Upper lobe of left lung (tissue), 6 donors: ENCODE measurements around the gene ZNF12. TPM values are rescaled to one million over a fixed set of nuclear protein-coding genes. Genes with fewer than 3 reads are reported as not detected.

Experiments used
- ATAC-seq, 2 donors: fragments of 200-7000 bp; cut with Tn5 transposase; one replicate each; pipeline ENCODE4 v1.9.1; 2022; ENCODE audit warnings: mild to moderate bottlenecking in 2 of 2, moderate library complexity in 2 of 2; ENCODE audit not compliant: low FRiP score in 2 of 2
- DNase-seq, 2 donors: peaks; one replicate each; pipeline ENCODE4 v3.0.0-alpha.2; 2019 to 2020
- H3K27ac ChIP-seq, 4 donors: fragments of 200-600 bp; sonication (generic); one replicate each; pipeline ENCODE4 v1.5.1; 2016 to 2019
- H3K27me3 ChIP-seq, 4 donors: fragments of 200-600 bp; sonication (generic); one replicate each; pipeline ENCODE4 v1.5.1; 2017 to 2019
- H3K36me3 ChIP-seq, 4 donors: fragments of 200-600 bp; sonication (generic); one replicate each; pipeline ENCODE4 v1.5.1; 2016 to 2019
- H3K4me1 ChIP-seq, 4 donors: fragments of 200-600 bp; sonication (generic); one replicate each; pipeline ENCODE4 v1.5.1; 2018 to 2019
- H3K4me3 ChIP-seq, 4 donors: fragments of 200-600 bp; sonication (generic); one replicate each; pipeline ENCODE4 v1.5.1; 2017 to 2019; ENCODE audit warnings: mild to moderate bottlenecking in 2 of 4, moderate library complexity in 1 of 4
- H3K9me3 ChIP-seq, 4 donors: fragments of 200-600 bp; sonication (generic); one replicate each; pipeline ENCODE4 v1.5.1; 2018 to 2019
- CTCF ChIP-seq, 6 experiments: fragments of 450-650 bp in 4 of 6; fragments of 200-600 bp in 2 of 6; sonication (generic) in 2 of 6; IDR thresholded peaks; one replicate each; pipeline ENCODE4 v1.5.1; 2016 to 2019; ENCODE audit warnings: antibody characterized with exemption in 6 of 6
- EP300 ChIP-seq, 4 donors: sonication (generic); formaldehyde crosslinking; IDR thresholded peaks; one replicate each; pipeline ENCODE4 v1.5.1; 2017; ENCODE audit warnings: antibody characterized with exemption in 4 of 4, control low read depth in 2 of 4
- POLR2A ChIP-seq, 4 donors: fragments of 450-650 bp; IDR thresholded peaks; one replicate each; pipeline ENCODE4 v1.5.1; 2016 to 2017; ENCODE audit warnings: antibody characterized with exemption in 4 of 4, mild to moderate bottlenecking in 2 of 4
- POLR2AphosphoS5 ChIP-seq, 2 donors: sonication (generic); formaldehyde crosslinking; IDR thresholded peaks; one replicate each; pipeline ENCODE4 v1.5.1; 2017; ENCODE audit warnings: antibody characterized with exemption in 2 of 2
- WGBS, 2 donors: methylation state at CpG; one replicate each; pipeline ENCODE4 v1.1.5; 2017 to 2018; 5-methylcytosine and 5-hydroxymethylcytosine counted together
- total RNA-seq, 6 donors: library from RNA; depleted of rRNA in 4 of 6; stranded (reverse); fragments of >200 nt in 4 of 6; gene quantifications; one replicate each; pipeline versions ENCODE4 v1.1.0 to v1.2.1, GENCODE V29; 2016 to 2021
- donor health status: DM: no; HTN: no; CAD: no; lungs with moderate emphysema.
- donor health status: DM: no; HTN: yes; CAD: no; lungs with severe emphysema.

The ZNF12 gene
- total RNA-seq, 6 donors from 2014 or later, result 15.8 to 28.5 (median 23.9) TPM

- H3K27ac ChIP-seq, result no peak overlapping the region
- ATAC-seq (no peak), DNase-seq (peak in 1 of 2 donors; percentile 70)
- no peaks in the 10 kb centered on the region for H3K27me3 ChIP-seq
- no peaks in the 10 kb centered on the region for H3K9me3 ChIP-seq
- TF ChIP-seq POLR2AphosphoS5 (IDR thresholded peaks at IDR 0.05) (no peak), POLR2A (IDR thresholded peaks at IDR 0.05) (no peak), EP300 (IDR thresholded peaks at IDR 0.05) (no peak), CTCF (IDR thresholded peaks at IDR 0.05) (no peak)
- no peak overlapping the region for H3K4me3 ChIP-seq
- peaks cover 8 to 42% (median 34%) of the 10 kb centered on the region in 4 donors for H3K36me3 ChIP-seq
- H3K4me1 ChIP-seq, result peaks cover 22 to 42% (median 30%) of the 10 kb centered on the region in 4 donors
- WGBS, 2 donors, result 66 to 87% methylated on average over 7 to 11 of the region's 11 CpGs
Observed at GRCh38 chr7:6639627-6640026, 67.1 kb downstream of the ZNF12 start.

- DNase-seq (no peak), ATAC-seq (no peak)
- Histone ChIP-seq H3K36me3 (peaks cover 4 to 36% (median 29%) of the 10 kb centered on the region in 4 donors), H3K27ac (peak overlapping the region in 1 of 4 donors; percentile 93), H3K4me1 (peaks cover 22 to 42% (median 30%) of the 10 kb centered on the region in 4 donors), H3K4me3 (peak overlapping the region in 1 of 4 donors; percentile 77), H3K9me3 (no peaks in the 10 kb centered on the region), H3K27me3 (no peaks in the 10 kb centered on the region)
- TF ChIP-seq POLR2AphosphoS5 (IDR thresholded peaks at IDR 0.05) (no peak), EP300 (IDR thresholded peaks at IDR 0.05) (no peak), CTCF (IDR thresholded peaks at IDR 0.05) (no peak), POLR2A (IDR thresholded peaks at IDR 0.05) (no peak)
- 89 to 93% methylated on average over 4 of the region's 4 CpGs for WGBS, 2 donors
Observed at GRCh38 chr7:6639032-6639431, 67.7 kb downstream of the ZNF12 start.

Other genes with a start within 250 kb of the ZNF12 start
- 100 to 1,000 TPM in 1 of 6 donors, 10 to 100 TPM in 5; 35.6 to 120 (median 92.7) TPM for gene KDELR2, start 222.8 kb downstream of the ZNF12 start, total RNA-seq
- 1 to 10 TPM in 2 of 6 donors, under 1 TPM in 3, not detected in 1; 0.30 to 1.3 (median 0.63) TPM for gene GRID2IP, start 155.5 kb downstream of the ZNF12 start, total RNA-seq
- 10 to 100 TPM; 24.2 to 57.9 (median 48.4) TPM for gene ZDHHC4, start 129.5 kb downstream of the ZNF12 start, total RNA-seq
- gene INTS15, start 116.9 kb downstream of the ZNF12 start, total RNA-seq, result 10 to 100 TPM; 23.4 to 61.8 (median 35.4) TPM
- gene ZNF853, start 91.3 kb downstream of the ZNF12 start, total RNA-seq, result 10 to 100 TPM in 2 of 6 donors, 1 to 10 TPM in 4; 2.9 to 11.9 (median 7.0) TPM
- 100 to 1,000 TPM in 1 of 6 donors, 10 to 100 TPM in 5; 31.6 to 132 (median 43.1) TPM for gene ZNF316, start 69.6 kb downstream of the ZNF12 start, total RNA-seq
- gene RSPH10B2, start 47.2 kb upstream of the ZNF12 start, total RNA-seq, result 10 to 100 TPM in 1 of 6 donors, 1 to 10 TPM in 4, under 1 TPM in 1; 0.49 to 20.1 (median 4.3) TPM
- 100 to 1,000 TPM in 1 of 6 donors, 10 to 100 TPM in 5; 25.9 to 123 (median 44.3) TPM for gene CCZ1B, start 119.3 kb upstream of the ZNF12 start, total RNA-seq